ENCODE data around the gene EEA1.

The EEA1 gene

GRCh38 chr12:92737855-92738850, 190.9 kb downstream of the EEA1 start:
- no peak for DNase-seq (ENCODE audit: low read depth, low spot score)
- Histone ChIP-seq H3K27ac (ENCODE audit: low read length) (no peak overlapping the region), H3K4me1 (ENCODE audit: control insufficient read depth, insufficient read depth, low read length) (no peaks in the 10 kb centered on the region), H3K9me3 (ENCODE audit: control insufficient read depth, insufficient read depth, low read length) (no peaks in the 10 kb centered on the region), H3K4me3 (ENCODE audit: low read length) (no peak overlapping the region), H3K36me3 (ENCODE audit: control insufficient read depth, insufficient read depth, low read length) (no peaks in the 10 kb centered on the region), H3K27me3 (ENCODE audit: control insufficient read depth, insufficient read depth, low read length) (no peaks in the 10 kb centered on the region)
- no CpG with 5 or more reads among the region's 7 CpGs for WGBS (ENCODE audit: insufficient coverage, insufficient read length)

GRCh38 chr12:92736605-92737004, 192.5 kb downstream of the EEA1 start:
- no peak for DNase-seq (ENCODE audit: low read depth, low spot score)
- Histone ChIP-seq H3K27me3 (ENCODE audit: control insufficient read depth, insufficient read depth, low read length) (no peaks in the 10 kb centered on the region), H3K27ac (ENCODE audit: low read length) (no peak overlapping the region), H3K36me3 (ENCODE audit: control insufficient read depth, insufficient read depth, low read length) (no peaks in the 10 kb centered on the region), H3K4me3 (ENCODE audit: low read length) (no peak overlapping the region), H3K4me1 (ENCODE audit: control insufficient read depth, insufficient read depth, low read length) (no peaks in the 10 kb centered on the region), H3K9me3 (ENCODE audit: control insufficient read depth, insufficient read depth, low read length) (no peaks in the 10 kb centered on the region)
- no CpG with 5 or more reads among the region's 6 CpGs for WGBS (ENCODE audit: insufficient coverage, insufficient read length)

GRCh38 chr12:92735131-92735721, 193.9 kb downstream of the EEA1 start:
- no peak overlapping the region for H3K27ac ChIP-seq (ENCODE audit: low read length)

GRCh38 chr12:92733661-92734060, 195.4 kb downstream of the EEA1 start:
- Histone ChIP-seq H3K27ac (ENCODE audit: low read length) (no peak overlapping the region), H3K36me3 (ENCODE audit: control insufficient read depth, insufficient read depth, low read length) (no peaks in the 10 kb centered on the region), H3K9me3 (ENCODE audit: control insufficient read depth, insufficient read depth, low read length) (no peaks in the 10 kb centered on the region), H3K4me3 (ENCODE audit: low read length) (no peak overlapping the region), H3K4me1 (ENCODE audit: control insufficient read depth, insufficient read depth, low read length) (no peaks in the 10 kb centered on the region), H3K27me3 (ENCODE audit: control insufficient read depth, insufficient read depth, low read length) (no peaks in the 10 kb centered on the region)
- DNase-seq (ENCODE audit: low read depth, low spot score), result no peak
- no CpG with 5 or more reads among the region's 3 CpGs for WGBS (ENCODE audit: insufficient coverage, insufficient read length)

More at GRCh38 chr12:92735131-92735721, 193.9 kb downstream of the EEA1 start:
- no peaks in the 10 kb centered on the region for H3K4me1 ChIP-seq (ENCODE audit: control insufficient read depth, insufficient read depth, low read length)
- H3K9me3 ChIP-seq (ENCODE audit: control insufficient read depth, insufficient read depth, low read length), result no peaks in the 10 kb centered on the region
- no peaks in the 10 kb centered on the region for H3K36me3 ChIP-seq (ENCODE audit: control insufficient read depth, insufficient read depth, low read length)
- DNase-seq (ENCODE audit: low read depth, low spot score), result no peak
- no peak overlapping the region for H3K4me3 ChIP-seq (ENCODE audit: low read length)
- no CpG with 5 or more reads among the region's 3 CpGs for WGBS (ENCODE audit: insufficient coverage, insufficient read length)
- no peaks in the 10 kb centered on the region for H3K27me3 ChIP-seq (ENCODE audit: control insufficient read depth, insufficient read depth, low read length)

- Histone ChIP-seq H3K27ac (ENCODE audit: low read length) (no peak overlapping the region), H3K9me3 (ENCODE audit: control insufficient read depth, insufficient read depth, low read length) (no peaks in the 10 kb centered on the region), H3K27me3 (ENCODE audit: control insufficient read depth, insufficient read depth, low read length) (no peaks in the 10 kb centered on the region), H3K36me3 (ENCODE audit: control insufficient read depth, insufficient read depth, low read length) (no peaks in the 10 kb centered on the region), H3K4me3 (ENCODE audit: low read length) (no peak overlapping the region), H3K4me1 (ENCODE audit: control insufficient read depth, insufficient read depth, low read length) (no peaks in the 10 kb centered on the region)
- DNase-seq (ENCODE audit: low read depth, low spot score), result no peak
- WGBS (ENCODE audit: insufficient coverage, insufficient read length), result no CpG with 5 or more reads among the region's 6 CpGs
These were observed 195.9 kb downstream of the EEA1 start for GRCh38 chr12:92733181-92733580.

GRCh38 chr12:92732716-92733115, 196.4 kb downstream of the EEA1 start:
- no peaks in the 10 kb centered on the region for H3K4me1 ChIP-seq (ENCODE audit: control insufficient read depth, insufficient read depth, low read length)
- WGBS (ENCODE audit: insufficient coverage, insufficient read length), result no CpG with 5 or more reads among the region's 6 CpGs
- no peak overlapping the region for H3K4me3 ChIP-seq (ENCODE audit: low read length)
- no peaks in the 10 kb centered on the region for H3K9me3 ChIP-seq (ENCODE audit: control insufficient read depth, insufficient read depth, low read length)
- H3K36me3 ChIP-seq (ENCODE audit: control insufficient read depth, insufficient read depth, low read length), result no peaks in the 10 kb centered on the region
- H3K27me3 ChIP-seq (ENCODE audit: control insufficient read depth, insufficient read depth, low read length), result no peaks in the 10 kb centered on the region
- no peak for DNase-seq (ENCODE audit: low read depth, low spot score)
- no peak overlapping the region for H3K27ac ChIP-seq (ENCODE audit: low read length)

- Histone ChIP-seq H3K36me3 (ENCODE audit: control insufficient read depth, insufficient read depth, low read length) (no peaks in the 10 kb centered on the region), H3K9me3 (ENCODE audit: control insufficient read depth, insufficient read depth, low read length) (no peaks in the 10 kb centered on the region), H3K27me3 (ENCODE audit: control insufficient read depth, insufficient read depth, low read length) (no peaks in the 10 kb centered on the region), H3K4me3 (ENCODE audit: low read length) (no peak overlapping the region), H3K4me1 (ENCODE audit: control insufficient read depth, insufficient read depth, low read length) (no peaks in the 10 kb centered on the region), H3K27ac (ENCODE audit: low read length) (no peak overlapping the region)
- no CpG with 5 or more reads among the region's 5 CpGs for WGBS (ENCODE audit: insufficient coverage, insufficient read length)
- DNase-seq (ENCODE audit: low read depth, low spot score), result no peak
These were observed 196.9 kb downstream of the EEA1 start for GRCh38 chr12:92732216-92732615.

GRCh38 chr12:92730758-92731157, 198.3 kb downstream of the EEA1 start:
- H3K9me3 ChIP-seq (ENCODE audit: control insufficient read depth, insufficient read depth, low read length), result no peaks in the 10 kb centered on the region
- no peak overlapping the region for H3K4me3 ChIP-seq (ENCODE audit: low read length)
- WGBS (ENCODE audit: insufficient coverage, insufficient read length), result no CpG with 5 or more reads among the region's 5 CpGs
- no peaks in the 10 kb centered on the region; the same call in 1 of the 2 replicates for H3K27me3 ChIP-seq (ENCODE audit: control insufficient read depth, insufficient read depth, low read length)
- DNase-seq (ENCODE audit: low read depth, low spot score), result no peak
- H3K36me3 ChIP-seq (ENCODE audit: control insufficient read depth, insufficient read depth, low read length), result no peaks in the 10 kb centered on the region
- no peaks in the 10 kb centered on the region for H3K4me1 ChIP-seq (ENCODE audit: control insufficient read depth, insufficient read depth, low read length)
- no peak overlapping the region for H3K27ac ChIP-seq (ENCODE audit: low read length)

- Histone ChIP-seq H3K27ac (ENCODE audit: low read length) (no peak overlapping the region), H3K36me3 (ENCODE audit: control insufficient read depth, insufficient read depth, low read length) (no peaks in the 10 kb centered on the region), H3K27me3 (ENCODE audit: control insufficient read depth, insufficient read depth, low read length) (no peaks in the 10 kb centered on the region; the same call in 1 of the 2 replicates), H3K9me3 (ENCODE audit: control insufficient read depth, insufficient read depth, low read length) (no peaks in the 10 kb centered on the region), H3K4me3 (ENCODE audit: low read length) (no peak overlapping the region), H3K4me1 (ENCODE audit: control insufficient read depth, insufficient read depth, low read length) (no peaks in the 10 kb centered on the region)
- WGBS (ENCODE audit: insufficient coverage, insufficient read length), result no CpG with 5 or more reads among the region's 1 CpG
- DNase-seq (ENCODE audit: low read depth, low spot score), result no peak
These were observed 199.3 kb downstream of the EEA1 start for GRCh38 chr12:92729773-92730305.

GRCh38 chr12:92726850-92727249, 202.2 kb downstream of the EEA1 start:
- WGBS (ENCODE audit: insufficient coverage, insufficient read length), result no CpG with 5 or more reads among the region's 4 CpGs
- Histone ChIP-seq H3K9me3 (ENCODE audit: control insufficient read depth, insufficient read depth, low read length) (no peaks in the 10 kb centered on the region), H3K4me3 (ENCODE audit: low read length) (no peak overlapping the region), H3K36me3 (ENCODE audit: control insufficient read depth, insufficient read depth, low read length) (no peaks in the 10 kb centered on the region), H3K27me3 (ENCODE audit: control insufficient read depth, insufficient read depth, low read length) (no peaks in the 10 kb centered on the region; the same call in 1 of the 2 replicates), H3K4me1 (ENCODE audit: control insufficient read depth, insufficient read depth, low read length) (no peaks in the 10 kb centered on the region), H3K27ac (ENCODE audit: low read length) (no peak overlapping the region)
- DNase-seq (ENCODE audit: low read depth, low spot score), result no peak
